GM21723 (cell line): ENCODE measurements around the gene SIGLEC1.

Experiments
- ATAC-seq: cut with Tn5 transposase; IDR thresholded peaks from one replicate; pipeline ENCODE4 v1.9.1; 2021; ENCODE audit warnings: mild to moderate bottlenecking, moderate library complexity; ENCODE audit not compliant: unreplicated experiment

SIGLEC1 gene

DNA sequence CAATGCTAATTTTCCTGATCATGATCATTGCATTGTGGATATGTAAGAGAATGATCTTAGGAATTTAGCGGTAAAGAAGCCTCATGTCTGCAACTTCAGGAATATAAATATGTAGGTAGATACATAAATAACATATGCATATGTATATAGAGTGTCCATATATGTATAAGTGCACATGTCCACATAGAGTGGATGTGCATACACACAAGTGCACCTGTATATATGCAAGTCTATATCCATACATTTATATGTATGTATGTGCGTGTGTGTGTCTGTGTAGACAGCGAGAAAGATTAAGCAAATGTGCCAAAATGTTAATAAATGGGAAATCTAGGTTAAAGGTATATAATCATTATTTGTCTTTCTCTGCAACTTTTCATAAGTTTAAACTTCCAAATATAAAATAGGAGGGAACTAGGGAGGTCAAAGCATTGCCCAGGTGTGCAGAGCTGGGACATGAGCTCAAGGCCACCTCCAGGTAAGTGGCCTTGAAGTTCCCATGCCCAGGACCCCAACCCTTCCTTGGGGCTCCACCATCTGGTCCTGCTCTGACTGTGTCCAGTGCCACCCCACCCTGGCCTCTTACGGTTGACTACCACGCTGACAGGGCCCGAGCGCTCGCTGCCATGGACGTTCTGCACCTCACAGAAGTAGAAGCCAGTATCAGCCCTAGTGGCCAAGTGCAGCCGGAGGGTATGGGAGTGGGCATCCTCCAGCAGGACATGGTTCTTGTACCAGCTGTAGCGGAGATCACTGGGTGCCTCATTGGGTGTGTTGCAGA is 9.6 kb downstream of the SIGLEC1 start:
- ATAC-seq = no peak

DNA sequence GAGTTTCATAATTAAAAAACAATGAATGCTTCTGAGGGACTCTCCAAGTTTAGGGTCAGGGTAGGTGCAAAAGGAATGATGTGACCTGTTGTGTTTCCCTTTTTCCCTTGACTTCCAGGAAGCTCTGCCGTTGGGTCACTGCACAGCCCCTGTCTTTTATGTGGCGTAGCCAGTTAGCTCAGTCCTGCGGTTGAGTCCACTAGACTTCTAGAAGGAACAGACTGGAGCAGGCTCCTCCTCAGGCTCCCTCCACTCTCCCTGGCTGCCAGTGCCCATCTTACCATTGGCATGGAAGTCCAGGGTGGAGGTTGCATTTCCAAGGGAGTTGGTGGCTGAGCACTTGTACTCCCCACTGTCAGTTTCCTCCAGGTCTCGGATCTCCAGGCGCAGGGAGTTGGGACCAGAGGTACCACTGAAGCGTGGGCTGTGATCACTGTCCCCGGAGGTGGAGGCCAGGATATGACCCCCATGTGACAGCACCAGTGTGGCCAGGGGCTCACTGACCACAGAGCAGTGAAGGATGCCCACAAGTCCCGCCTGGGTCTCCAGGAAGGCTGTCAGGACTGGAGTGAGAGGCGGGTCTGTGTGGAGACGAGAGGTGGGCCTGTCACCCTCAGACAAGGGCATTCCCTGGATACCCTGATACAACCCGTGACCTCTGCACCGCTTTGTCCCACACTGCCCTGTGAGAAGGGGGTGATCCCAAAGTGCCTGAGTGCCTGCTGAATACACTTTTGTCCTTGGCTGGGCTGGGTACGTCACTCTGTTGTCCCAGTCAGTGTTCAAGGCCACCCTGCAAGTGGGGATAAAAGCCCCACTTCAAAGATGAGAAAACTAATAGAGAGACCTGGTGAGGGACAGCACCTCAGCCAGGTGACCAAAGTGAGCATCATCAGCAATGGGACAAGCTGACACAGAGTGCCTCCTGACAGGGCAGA is 11.1 kb downstream of the SIGLEC1 start:
- no peak for ATAC-seq

DNA sequence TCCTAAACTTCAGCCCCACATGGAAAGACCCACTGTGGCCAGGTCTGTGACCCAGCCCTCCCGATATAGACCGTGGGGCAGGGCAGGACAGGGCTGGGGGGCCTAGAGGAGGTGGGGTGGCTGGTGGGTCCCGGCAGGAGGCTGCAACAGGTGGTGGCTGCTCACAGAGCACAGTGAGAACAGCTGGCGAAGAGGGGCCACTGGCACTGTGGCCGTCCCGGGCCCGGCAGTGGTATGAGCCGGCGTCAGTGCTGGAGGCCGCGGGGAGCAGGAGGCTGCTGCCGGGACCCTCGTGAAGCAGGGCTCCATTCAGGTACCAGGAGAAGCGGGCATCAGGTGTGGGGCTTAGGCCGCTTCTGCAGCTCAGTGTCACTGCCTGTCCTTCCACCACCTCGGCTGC is 13.4 kb downstream of the SIGLEC1 start:
- no peak for ATAC-seq

DNA sequence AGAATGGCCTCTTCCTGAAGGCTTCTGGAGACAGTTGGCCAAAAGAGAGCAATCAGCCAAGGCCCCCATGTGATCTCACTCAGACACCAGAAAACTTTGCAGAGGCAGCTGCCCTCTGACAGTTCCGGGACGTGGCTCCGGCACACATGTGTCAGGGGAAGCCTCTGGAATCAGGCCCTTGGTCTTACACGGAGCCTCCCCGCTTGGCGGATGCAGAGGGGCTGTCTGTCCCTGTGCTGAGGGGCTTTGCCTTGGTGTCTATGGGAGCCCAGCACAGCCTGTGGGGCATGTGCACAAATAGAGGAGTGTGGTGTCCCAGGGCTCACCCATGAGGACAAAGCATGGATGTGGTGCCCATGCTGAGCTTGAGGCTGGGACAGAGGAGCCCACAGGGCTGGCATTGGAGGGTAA is 13.8 kb downstream of the SIGLEC1 start:
- ATAC-seq = no peak

DNA sequence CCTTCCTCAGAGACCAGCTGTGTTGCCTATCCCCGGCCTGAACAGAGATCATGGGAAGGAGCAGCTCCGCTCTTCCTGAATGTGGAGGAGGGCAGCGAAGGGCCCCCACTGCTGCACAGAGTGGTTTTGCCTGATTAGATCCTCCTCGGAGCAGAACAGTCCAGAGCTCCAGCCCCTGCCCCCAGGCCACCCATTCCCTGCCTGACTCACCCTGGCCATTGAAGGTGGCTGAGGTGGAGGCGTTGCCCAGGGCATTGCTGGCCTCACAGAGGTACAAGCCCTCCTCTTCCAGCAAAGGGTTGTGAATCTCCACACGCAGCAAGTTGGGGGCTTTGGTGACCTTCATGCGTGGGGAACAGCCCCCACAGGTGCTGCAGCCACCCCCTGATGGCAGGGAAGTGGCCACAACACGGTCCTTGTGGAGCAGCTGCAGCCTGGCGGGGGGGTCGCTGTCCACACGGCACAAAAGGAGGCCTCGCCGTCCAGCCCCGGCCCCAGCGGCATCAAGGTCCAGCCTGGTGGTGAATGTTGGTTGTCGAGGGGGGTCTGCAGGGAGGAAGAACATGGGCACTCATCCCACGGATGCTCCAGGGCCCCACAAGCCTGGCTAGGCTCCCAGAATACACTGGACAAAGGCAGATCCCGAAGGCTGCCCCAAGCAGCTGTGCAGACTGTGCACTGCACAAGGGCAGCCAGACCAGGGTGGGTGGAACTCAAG is 14.7 kb downstream of the SIGLEC1 start:
- ATAC-seq = no peak

DNA sequence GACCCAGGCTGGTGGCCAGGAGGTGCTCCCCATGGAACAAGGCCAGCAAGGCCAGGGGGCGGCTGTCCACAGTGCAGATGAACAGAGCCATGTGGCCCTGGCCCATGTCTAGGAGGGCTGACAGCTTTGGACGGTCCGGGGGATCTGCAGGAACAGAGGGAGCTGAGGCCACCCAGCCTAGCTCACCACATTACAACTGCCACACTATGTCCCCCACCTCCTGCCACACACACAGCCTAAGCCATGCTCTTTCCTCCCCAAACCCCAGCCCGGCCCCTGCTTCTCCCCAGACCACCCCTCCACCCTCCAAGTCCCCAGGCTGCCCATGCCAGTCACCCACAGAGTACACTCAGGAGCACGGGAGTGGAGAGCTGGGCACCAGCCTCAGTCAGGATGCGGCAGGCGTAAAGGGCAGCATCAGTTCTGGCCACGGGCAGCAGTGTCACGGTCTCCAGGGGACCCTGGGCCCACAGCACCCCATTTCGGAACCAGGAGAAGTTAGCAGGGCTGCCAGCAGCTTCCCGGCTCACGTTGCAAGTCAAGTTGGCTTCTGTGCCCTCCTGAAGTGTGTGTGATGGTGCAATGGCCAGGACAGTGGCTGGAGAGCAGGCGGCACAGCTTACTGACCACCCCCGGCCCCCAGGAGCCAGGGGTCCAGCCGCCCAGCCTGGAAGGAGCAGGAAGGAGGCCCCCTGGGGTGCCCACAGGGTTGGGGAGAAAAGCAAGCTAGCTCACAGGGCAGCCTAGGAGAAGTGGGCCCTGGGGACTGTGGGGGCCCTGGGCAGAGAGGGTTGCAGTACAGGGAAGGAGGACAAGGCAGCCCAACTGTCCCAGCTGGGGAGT is 15.4 kb downstream of the SIGLEC1 start:
- ATAC-seq = no peak

DNA sequence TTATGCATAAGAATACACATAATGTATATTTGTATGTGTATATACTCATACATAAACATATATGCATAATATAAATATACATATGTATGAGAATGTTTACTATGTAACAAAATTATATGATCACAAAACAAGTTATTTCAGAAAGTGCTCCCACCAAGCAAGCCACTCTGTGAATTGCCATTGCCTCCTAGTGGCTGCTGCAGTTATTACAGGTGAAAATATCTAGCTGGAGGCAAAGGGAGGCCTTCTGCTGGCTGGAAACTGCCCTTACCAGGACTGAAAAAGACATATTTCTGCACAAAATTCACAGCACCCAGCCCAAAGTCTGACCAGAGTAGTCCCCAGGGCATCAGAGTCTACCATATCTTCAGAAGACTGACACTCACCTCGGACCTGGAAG is 16.2 kb downstream of the SIGLEC1 start:
- ATAC-seq = no peak

DNA sequence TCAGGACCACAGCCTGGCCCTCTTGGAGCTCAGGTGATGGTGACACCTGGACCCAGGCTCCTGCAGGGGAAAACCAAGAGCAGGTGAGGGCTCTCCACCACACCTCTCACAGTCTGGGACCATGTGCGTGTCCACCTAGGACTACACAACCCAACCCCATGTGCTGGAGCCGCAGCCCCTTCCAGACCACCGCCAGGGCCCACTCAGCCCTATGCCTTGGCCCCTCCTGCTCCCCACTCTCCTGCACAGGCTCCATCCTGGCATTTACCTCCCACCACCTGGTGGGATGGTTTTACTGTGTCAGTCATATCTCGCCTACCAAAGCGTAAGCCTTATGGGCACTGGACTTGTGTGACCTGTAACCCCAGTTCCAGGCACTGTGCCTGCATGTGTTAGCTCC is 17.5 kb downstream of the SIGLEC1 start:
- ATAC-seq = no peak

DNA sequence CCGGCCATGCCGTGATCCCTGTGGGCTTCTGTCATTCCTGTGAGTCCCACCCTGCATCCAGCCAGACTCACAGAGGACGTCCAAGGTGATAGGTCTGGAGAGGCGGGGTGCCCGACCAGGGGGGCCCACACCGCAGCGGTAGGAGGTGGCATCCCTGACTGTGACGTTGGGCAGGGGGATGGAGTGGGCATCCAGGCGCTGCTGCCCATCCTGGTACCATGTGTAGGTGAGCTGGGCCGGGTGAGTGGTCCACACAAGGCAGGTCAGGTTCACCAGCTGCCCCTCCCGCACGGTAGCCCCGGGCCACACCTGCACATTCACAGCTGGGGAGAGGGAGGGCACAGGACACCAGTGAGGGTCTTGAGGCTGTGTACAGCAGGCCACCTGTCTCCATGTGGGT is 19.0 kb downstream of the SIGLEC1 start:
- no peak for ATAC-seq

DNA sequence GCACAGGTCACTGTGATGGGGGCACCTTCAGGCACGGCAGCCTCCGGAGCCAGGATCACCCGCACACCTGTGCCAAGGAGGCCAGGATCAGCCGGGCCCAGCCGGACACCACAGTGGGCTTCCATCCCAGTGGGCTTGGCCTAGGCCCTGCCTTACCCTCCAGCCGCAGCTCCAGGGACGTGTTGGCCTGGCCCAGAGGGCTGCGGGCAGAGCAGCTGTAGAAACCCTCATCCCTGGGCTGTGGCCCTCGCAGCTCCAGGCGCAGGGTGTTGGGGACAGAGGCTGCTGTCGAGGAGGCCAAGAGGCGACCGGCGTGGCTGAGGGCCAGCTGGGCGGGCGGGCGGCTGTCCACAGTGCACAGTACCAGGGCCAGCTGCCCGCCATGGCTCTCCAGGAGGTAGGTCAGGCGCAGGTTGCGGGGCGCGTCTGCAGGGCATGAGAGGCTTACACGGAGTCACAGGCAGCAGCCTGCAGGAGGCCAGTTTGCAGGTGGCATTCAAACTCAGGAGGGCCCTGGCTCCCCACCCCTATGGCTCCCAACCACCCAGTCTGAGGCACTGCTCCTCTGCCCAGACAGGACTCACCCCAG is 19.6 kb downstream of the SIGLEC1 start:
- no peak for ATAC-seq

DNA sequence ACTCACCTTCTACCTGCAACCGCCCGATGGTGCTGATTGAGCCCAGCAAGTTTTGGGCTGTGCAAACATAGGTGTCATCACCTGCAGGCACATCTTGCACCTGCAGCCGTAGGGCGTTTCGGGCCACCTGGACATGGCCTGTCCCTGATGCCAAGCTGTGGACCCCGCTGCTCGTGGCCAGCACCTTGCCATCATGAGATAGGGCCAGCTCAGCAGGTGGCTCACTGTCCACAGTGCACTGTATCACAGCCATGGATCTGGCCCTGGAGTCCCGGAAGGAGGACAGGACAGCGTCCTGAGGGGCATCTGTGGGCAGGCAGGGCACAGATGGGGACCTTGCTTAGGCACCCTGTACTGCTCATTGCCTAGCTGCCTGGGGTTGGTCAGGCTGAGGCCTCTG is 20.5 kb downstream of the SIGLEC1 start:
- ATAC-seq = no peak

DNA sequence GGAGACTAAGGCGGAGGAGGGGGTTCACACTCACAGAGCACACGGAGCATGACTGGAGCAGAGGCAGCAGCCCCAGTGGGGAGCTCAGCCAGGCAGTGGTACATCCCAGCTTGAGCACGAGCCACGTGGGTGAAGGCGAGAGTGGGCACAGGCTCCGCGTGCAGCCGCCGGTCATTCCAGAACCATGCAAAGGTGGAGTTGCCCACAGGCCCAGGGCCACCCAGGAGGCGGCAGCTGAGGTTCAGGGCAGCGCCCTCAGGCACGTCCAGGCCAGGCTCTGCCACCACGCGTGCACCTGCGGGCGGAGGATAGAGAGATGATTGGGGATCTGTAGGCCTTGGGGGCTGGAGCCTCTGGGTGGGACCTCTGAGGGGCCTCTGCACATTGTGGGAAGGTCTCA is 21.1 kb downstream of the SIGLEC1 start:
- no peak for ATAC-seq

DNA sequence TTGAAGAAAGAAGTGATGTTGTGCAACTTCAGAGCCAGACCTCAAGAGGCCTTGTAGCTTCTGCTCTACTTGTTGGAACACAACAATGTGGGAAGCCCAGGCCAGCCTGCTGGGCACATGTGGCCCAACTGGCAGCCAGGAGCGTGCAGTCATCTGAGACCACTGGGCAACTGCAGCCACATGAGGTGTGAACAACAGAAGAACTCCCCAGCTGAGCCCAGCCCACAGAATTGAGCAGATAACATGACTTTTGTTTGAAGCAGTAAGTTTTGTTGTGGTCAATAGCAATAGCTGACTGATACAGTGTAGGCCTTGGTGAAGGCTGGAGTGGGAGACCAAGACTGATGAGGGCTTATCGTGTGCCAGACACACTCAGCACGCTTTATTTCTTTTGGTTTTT is 22.0 kb downstream of the SIGLEC1 start:
- ATAC-seq = no peak

DNA sequence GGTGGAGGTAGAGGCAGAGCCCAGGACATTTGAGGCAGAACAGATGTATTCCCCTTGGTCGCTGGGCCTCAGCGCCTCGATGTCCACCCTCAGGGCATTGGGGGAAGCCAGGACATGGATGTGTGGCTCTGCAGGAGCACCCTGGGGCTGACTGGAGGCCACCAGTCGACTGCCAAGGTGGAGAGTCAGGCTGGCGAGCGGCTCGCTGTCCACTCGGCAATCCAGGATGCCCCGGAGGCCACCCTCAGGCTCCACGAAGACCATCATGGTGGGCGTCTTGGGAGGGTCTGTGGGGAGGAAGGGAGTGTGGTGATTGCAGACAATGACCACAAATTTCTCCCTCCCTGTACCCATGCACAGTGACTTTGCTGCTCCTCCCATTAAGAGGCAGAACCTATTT is 22.4 kb downstream of the SIGLEC1 start:
- ATAC-seq = no peak

DNA sequence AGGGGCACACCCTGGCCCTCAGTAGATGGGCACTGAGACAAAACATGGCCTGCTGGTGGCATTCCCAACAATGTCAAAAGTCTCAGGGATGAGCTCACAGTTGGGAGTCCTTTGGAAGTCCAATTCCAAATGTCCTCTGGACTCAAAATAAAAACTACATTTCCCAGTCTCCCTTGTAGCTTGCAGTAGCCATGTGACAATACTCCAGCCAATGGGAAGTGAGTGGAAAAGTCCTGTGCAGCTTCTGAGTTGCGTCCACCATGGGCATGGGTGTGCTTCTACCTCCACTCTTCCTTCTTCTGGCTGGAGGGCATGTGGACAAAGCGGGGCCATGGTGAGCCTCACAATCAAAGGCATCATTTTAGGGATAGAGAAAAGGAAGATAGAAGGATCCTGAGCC is 24.7 kb downstream of the SIGLEC1 start:
- no peak for ATAC-seq

DNA sequence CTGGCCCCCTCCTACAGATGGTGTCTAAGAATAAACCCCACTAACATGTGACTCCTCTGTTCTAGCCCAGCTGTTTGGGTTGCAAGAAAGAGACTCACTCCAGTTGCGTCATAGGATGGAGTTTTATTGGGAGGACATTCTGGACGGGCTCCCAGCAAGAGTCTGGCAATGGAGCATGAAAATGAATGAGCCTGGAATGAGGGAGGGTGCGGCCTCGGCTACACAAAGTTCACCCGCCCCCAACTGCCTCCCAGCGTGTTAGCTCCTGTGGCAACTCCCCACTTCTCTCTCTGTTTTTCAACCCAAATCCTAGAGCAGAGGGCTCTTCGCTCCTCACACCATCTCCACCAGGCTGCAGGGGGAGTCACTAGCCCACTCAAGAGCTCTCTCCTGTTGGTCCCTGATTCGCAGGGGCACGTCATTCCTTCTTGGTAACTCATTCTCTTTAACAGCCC is 25.5 kb downstream of the SIGLEC1 start:
- no peak for ATAC-seq

DNA sequence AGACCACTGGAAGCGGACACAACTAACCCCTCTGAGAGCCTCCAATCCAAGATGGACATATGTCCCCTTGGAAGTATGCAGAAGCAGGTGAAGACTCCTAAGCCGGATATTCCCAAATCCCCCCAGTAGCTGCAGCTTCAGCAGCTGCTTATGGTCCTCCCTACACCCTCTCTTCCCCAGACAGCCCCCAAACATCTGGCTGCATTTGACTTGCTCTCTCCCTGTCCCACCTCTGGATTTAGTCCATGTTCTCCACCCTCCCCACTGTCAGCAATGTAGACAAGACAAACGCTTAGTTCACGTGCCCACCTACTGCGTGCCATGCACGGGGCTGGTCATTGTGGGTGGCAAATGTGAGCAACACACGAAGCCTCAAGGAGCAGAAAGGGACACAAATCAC is 26.0 kb downstream of the SIGLEC1 start:
- no peak for ATAC-seq

DNA sequence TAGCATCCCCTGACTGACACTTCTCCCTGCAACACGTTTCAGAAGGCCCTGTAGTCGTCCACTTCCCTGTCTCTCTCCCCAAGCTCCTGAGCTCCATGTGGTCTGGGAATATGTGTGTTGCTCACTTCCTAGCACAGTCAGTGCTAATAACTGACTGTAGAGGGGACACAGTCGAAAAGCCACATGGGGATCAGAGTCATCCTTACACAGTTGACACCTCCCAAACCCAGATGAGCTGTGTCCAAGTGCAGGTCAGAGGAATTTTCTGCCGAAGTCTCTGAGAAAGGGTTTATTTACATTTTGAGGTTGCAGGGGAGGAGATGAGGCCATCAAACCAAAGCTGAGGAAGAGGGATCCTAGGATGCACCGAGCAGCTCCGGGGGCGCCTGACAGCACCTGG is 27.1 kb downstream of the SIGLEC1 start:
- ATAC-seq = no peak

DNA sequence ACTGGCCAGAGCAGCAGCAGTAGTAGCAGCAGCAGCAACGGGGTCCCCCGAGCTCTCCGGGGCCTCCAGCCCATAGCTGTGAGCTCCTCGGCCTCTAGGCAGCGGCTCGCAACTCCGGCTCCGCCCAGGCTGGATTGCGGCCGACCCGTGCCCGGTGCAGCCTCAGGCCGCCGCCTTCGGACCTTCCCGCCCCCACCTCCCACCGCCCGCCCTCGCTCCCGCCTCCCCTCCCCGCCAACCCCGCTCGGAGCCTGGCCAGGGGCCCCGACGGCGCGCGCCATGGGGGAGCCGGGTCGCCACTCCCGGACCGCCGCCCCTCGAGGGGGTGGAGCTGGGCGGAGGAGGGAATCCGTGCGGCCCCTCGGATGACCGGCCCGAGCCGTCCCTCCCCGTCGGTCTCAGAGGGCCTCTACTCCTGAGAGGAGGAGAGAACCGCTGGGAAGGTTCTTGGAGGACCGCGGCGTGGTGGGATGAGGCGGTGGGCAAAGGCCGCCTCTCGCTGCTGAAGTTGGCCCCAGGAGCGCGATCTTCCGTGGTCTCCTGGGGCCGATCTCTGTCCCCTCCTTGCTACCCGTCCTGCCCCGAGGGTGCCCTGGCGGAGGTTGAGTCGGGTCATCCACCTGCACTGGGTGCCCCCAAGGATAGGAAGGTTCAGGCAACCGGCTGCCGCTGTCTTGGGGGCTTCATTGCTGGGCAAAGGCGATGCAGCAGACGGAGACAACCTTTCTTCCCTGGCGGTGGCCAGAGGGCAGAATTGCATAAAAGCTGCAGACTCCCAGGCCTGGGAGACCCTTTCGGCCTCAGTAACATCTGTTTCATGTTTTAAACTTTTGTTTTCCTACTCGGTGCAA is 30.2 kb downstream of the SIGLEC1 start, which contains the start of gene ADAM33:
Gene ADAM33, minus strand, starts transcription at position 80 of the 851 bp plus-strand sequence. Its CDS starts 6 bp downstream, at position 74.
- ATAC-seq = no peak
